IPS-18c (cell line): Measurements from ENCODE around the gene OPCML.

ENCODE experiments used
- H3K4me3 ChIP-seq: 2 replicates; pipeline ENCODE4 v1.7.0; 2013; ENCODE audit warnings: low read depth, mild to moderate bottlenecking, low read length, moderate library complexity; ENCODE audit not compliant: insufficient read depth
- H3K9me3 ChIP-seq: one replicate; pipeline ENCODE4 v1.6.1; 2013; ENCODE audit warnings: mild to moderate bottlenecking, low read length, moderate library complexity; ENCODE audit not compliant: control insufficient read depth, insufficient read depth

OPCML gene

DNA sequence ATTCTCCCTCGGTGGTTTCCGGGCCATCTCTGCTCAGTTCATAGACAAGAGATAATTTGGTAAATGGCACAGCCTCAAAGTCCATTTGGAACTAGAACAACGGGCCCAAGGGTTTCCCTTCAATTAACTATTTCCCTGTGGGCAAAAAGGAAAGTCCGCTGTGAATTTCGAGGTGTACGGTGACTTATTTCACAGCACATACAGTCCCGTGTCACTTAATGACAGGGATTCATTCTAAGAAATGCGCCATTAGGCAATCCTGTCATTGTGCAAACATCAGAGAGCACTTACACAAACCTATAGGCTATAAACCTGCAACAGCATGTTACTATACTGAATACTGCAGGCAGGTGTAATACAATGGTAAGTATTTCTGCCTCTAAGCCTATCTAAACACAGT lies 551.6 kb downstream of the OPCML start:
- H3K9me3 ChIP-seq: no peaks in the 10 kb centered on the region
- H3K4me3 ChIP-seq: no peak overlapping the region

DNA sequence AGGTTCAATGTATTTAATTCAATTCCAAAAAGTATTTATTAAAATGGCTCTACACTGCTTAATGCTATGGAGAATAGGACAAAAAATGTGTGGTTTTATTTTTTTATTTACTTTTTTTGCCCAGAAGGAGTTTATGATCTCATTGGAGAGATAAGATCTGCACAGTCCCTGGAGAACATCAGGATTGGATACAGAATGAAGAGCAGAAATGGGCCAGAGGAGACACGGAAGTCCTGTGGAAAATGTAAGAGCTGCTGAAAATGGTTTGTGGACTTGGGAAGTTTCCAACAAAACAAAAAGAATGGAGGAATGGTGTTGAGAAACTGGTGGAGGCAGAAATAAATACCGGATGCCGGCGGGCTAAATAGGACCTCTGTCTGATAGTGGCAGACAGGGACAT lies 554.6 kb downstream of the OPCML start:
- Histone ChIP-seq H3K9me3 (no peaks in the 10 kb centered on the region), H3K4me3 (no peak overlapping the region)

- Histone ChIP-seq H3K4me3 (no peak overlapping the region), H3K9me3 (no peaks in the 10 kb centered on the region)
These were observed 555.1 kb downstream of the OPCML start for GRCh38 chr11:132977241-132977640.

DNA sequence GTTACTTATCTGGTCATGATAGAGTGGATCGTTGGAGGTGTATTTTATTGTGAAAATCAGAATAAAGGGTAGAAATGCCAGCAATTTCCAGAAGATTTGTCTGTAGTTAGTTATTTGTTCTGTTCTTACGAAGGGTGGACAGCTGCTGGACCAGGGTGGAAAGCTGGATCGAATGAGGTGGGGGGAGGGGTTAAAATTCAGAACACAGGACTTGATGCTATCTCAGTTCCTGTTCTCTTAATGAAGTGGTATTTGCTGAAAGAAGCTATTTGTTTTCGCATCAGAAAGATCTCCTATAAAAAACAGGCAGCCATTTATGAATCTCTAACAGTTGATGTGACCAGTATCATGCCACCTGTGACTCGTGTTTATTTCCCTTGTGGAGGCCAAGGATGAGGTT lies 556.2 kb downstream of the OPCML start:
- H3K9me3 ChIP-seq: no peaks in the 10 kb centered on the region
- H3K4me3 ChIP-seq: no peak overlapping the region

GRCh38 chr11:132973686-132974085 lies 558.6 kb downstream of the OPCML start:
- no peak overlapping the region for H3K4me3 ChIP-seq
- no peaks in the 10 kb centered on the region for H3K9me3 ChIP-seq

GRCh38 chr11:132972565-132972964 lies 559.7 kb downstream of the OPCML start:
- no peak overlapping the region for H3K4me3 ChIP-seq

GRCh38 chr11:132971351-132971750 lies 561.0 kb downstream of the OPCML start:
- no peak overlapping the region for H3K4me3 ChIP-seq
- H3K9me3 ChIP-seq: no peaks in the 10 kb centered on the region

More at GRCh38 chr11:132972565-132972964, 559.7 kb downstream of the OPCML start:
- H3K9me3 ChIP-seq: no peaks in the 10 kb centered on the region

- no peak overlapping the region for H3K4me3 ChIP-seq
These were observed 562.4 kb downstream of the OPCML start for GRCh38 chr11:132969892-132970291.

GRCh38 chr11:132962041-132962440 lies 570.3 kb downstream of the OPCML start:
- no peaks in the 10 kb centered on the region for H3K9me3 ChIP-seq
- no peak overlapping the region for H3K4me3 ChIP-seq

More at GRCh38 chr11:132969892-132970291, 562.4 kb downstream of the OPCML start:
- no peaks in the 10 kb centered on the region for H3K9me3 ChIP-seq

DNA sequence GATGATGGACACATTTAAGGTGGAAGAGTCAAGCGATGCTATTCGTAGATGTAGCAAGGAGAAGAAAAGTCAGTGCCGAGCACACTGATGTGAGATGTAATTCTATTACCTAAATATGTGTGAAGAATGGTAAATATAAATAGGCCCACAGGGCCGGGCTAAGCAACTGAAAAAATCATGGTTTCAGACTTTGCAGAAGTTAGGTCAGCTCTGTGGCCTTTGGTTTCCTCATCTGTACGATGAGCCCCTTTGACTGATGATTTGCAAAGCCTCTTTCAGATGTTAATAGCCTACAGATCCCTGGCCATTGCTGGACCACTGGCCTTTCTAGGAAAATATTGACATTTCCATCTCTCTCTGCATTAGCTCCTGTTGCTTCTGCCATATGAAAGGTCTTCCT lies 570.8 kb downstream of the OPCML start:
- H3K9me3 ChIP-seq: no peaks in the 10 kb centered on the region
- H3K4me3 ChIP-seq: no peak overlapping the region

GRCh38 chr11:132960273-132961078 lies 571.8 kb downstream of the OPCML start:
- H3K4me3 ChIP-seq: no peak overlapping the region

GRCh38 chr11:132959693-132960092 lies 572.6 kb downstream of the OPCML start:
- H3K9me3 ChIP-seq: no peaks in the 10 kb centered on the region
- H3K4me3 ChIP-seq: no peak overlapping the region

More at GRCh38 chr11:132960273-132961078, 571.8 kb downstream of the OPCML start:
- H3K9me3 ChIP-seq: no peaks in the 10 kb centered on the region

GRCh38 chr11:132957881-132958280 lies 574.4 kb downstream of the OPCML start:
- H3K9me3 ChIP-seq: no peaks in the 10 kb centered on the region
- H3K4me3 ChIP-seq: no peak overlapping the region

GRCh38 chr11:132948252-132948651 lies 584.0 kb downstream of the OPCML start:
- H3K9me3 ChIP-seq: no peaks in the 10 kb centered on the region
- H3K4me3 ChIP-seq: no peak overlapping the region

DNA sequence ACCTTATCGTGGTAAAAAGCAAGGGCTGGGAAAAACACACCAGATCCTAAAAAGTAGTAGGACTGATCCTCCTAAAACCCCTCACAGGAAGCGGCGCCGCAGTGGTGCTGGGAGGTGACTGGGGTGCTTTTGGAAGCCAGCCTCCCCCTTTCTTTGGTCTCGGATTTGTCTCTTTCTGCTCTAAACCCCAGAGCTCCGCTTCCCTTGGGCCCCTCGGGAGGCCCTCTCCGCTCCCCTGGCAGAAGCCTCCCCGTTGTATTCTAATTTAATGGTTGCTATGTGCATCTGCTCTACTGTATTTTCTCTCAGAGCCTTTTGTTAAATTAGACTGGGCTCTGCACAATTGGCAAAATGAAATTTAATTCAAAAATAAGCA lies 587.7 kb downstream of the OPCML start:
- peak overlapping the region; percentile 75 for H3K4me3 ChIP-seq
- H3K9me3 ChIP-seq: no peaks in the 10 kb centered on the region

DNA sequence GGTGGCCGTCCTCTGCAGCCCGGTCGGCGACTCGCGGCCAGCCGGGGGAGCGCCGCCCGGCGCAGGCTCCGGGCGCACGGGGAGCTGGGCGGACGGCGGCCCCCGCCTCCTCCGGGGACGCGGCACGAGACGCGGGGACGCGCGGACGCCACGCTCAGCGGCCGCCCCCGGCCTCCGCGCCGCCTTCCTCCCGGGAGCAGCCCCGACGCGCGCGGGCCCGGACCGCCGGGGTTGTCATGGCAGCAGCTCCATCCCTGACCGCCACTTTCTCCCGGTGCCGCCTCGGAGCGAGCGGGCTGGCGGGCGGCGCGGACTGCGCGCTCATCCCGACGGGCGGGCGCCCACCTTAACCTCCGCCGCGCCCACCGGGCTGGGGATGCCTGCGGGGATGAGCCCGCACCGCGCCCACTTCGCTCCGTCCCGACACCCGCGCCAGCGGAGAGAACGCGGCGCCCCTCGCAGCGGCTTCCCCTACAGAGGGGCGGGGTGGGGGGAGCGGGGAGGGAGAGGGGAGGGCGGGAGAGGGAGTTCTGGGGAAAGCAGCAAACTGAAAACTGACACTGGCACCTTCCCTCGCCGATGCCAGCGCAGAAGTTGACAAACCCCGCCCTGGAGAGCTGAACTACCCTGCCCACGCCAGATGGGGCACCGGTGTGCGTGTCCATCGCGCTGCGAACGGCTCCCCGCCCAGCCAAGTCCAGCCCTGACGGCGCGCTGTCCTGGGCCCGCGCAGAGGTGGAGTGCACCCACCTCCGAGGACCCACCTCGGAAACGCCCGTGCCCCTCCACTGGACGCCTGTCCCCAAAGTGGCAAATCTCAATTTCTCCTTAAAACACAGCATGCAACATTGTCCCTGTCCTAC lies 588.4 kb downstream of the OPCML start:
- peak overlapping the region; percentile 75 for H3K4me3 ChIP-seq
- no peaks in the 10 kb centered on the region for H3K9me3 ChIP-seq

- H3K9me3 ChIP-seq: no peaks in the 10 kb centered on the region
- peak overlapping the region; percentile 75 for H3K4me3 ChIP-seq
These were observed 589.0 kb downstream of the OPCML start for GRCh38 chr11:132943357-132943705.
